CD4-positive, alpha-beta T cell (primary cell): ENCODE measurements around the gene TUBB3. TPM values are rescaled to one million over a fixed set of nuclear protein-coding genes. Genes with fewer than 3 reads are reported as not detected.
A peak's percentile ranks its signal among the peaks of the same experiment; 100 is the strongest.

Experiments
- ATAC-seq: fragments of 200-7000 bp; cut with Tn5 transposase; one replicate; pipeline ENCODE4 v1.10.0; 2022; ENCODE audit warnings: mild to moderate bottlenecking; ENCODE audit not compliant: poor library complexity
- CTCF ChIA-PET: fragments of 350-600 bp; sonication (Branson Sonifier 250); formaldehyde crosslinking; loops from one replicate; lab custom pipeline; 2021; ENCODE audit warnings: antibody characterized with exemption, inconsistent platforms; lab: Charles Lee
- POLR2A ChIA-PET: fragments of 350-600 bp; sonication (Branson Sonifier 250); formaldehyde crosslinking; loops from one replicate; lab custom pipeline; 2021; ENCODE audit warnings: antibody characterized with exemption, inconsistent platforms; lab: Charles Lee
- DNase-seq, 14 experiments: peaks; one replicate each; pipeline ENCODE4 v3.0.0-alpha.2; 2013 to 2020; ENCODE audit warnings: mixed read lengths in 2 of 14
- H3K27ac ChIP-seq, 2 donors: one replicate each; pipeline versions ENCODE4 v1.5.1 to v1.7.0; 2013; ENCODE audit warnings: low read length in 2 of 2, low read depth in 1 of 2, mild to moderate bottlenecking in 1 of 2
- H3K27me3 ChIP-seq, 2 experiments: 1 replicate in 1 of 2; 2 replicates in 1 of 2; pipeline versions ENCODE4 v1.6.1 to v1.7.0; 2013; ENCODE audit warnings: low read length in 2 of 2, control low read depth in 1 of 2, mild to moderate bottlenecking in 1 of 2, moderate library complexity in 1 of 2; ENCODE audit not compliant: insufficient read depth in 2 of 2, control insufficient read depth in 1 of 2
- H3K36me3 ChIP-seq: one replicate; pipeline ENCODE4 v1.6.1; 2013; ENCODE audit warnings: low read length, control low read depth; ENCODE audit not compliant: insufficient read depth
- H3K4me1 ChIP-seq: one replicate; pipeline ENCODE4 v1.6.1; 2013; ENCODE audit warnings: low read length, control low read depth; ENCODE audit not compliant: insufficient read depth
- H3K4me3 ChIP-seq: one replicate; pipeline ENCODE4 v1.5.1; 2013; ENCODE audit warnings: mild to moderate bottlenecking, low read length, moderate library complexity
- H3K9me3 ChIP-seq, 2 experiments: 1 replicate in 1 of 2; 2 replicates in 1 of 2; pipeline versions ENCODE4 v1.6.1 to v1.7.0; 2013; ENCODE audit warnings: low read length in 2 of 2, mild to moderate bottlenecking in 2 of 2, control low read depth in 1 of 2, moderate library complexity in 1 of 2; ENCODE audit not compliant: control insufficient read depth in 1 of 2, insufficient read depth in 1 of 2
- H3K27ac Mint-ChIP-seq: one replicate; pipeline ENCODE4 v1.8.0; 2020; ENCODE audit warnings: mixed read lengths
- H3K27me3 Mint-ChIP-seq: one replicate; pipeline ENCODE4 v1.8.0; 2021; ENCODE audit warnings: mixed read lengths
- H3K36me3 Mint-ChIP-seq: one replicate; pipeline ENCODE4 v1.8.0; 2021; ENCODE audit warnings: low read depth, mixed read lengths
- H3K4me1 Mint-ChIP-seq: one replicate; pipeline ENCODE4 v1.8.0; 2021; ENCODE audit warnings: low read depth, mixed read lengths
- H3K4me3 Mint-ChIP-seq: one replicate; pipeline ENCODE4 v1.8.0; 2020; ENCODE audit warnings: mild to moderate bottlenecking, mixed read lengths
- H3K9me3 Mint-ChIP-seq: one replicate; pipeline ENCODE4 v1.8.0; 2020; ENCODE audit warnings: mixed read lengths
- CTCF ChIP-seq: fragments of 200-600 bp; IDR thresholded peaks from one replicate; pipeline ENCODE4 v1.8.0; 2022; ENCODE audit warnings: antibody characterized with exemption, mild to moderate bottlenecking
- intact Hi-C, 2 experiments: fragments of 100-400 bp; cut with DNase I in 1 of 2; cut with micrococcal nuclease in 1 of 2; formaldehyde crosslinking; loops; one replicate each; pipeline versions ENCODE4 v1.15.1 to v1.9.0; 2023 to 2025; cut with DNase I, micrococcal nuclease
- total RNA-seq, 174 experiments: library from RNA in 2 of 174; stranded (reverse) in 2 of 174; gene quantifications; one replicate each; pipeline ENCODE4 v1.2.3 and lab custom pipeline; 2021 to 2026

The TUBB3 gene
- total RNA-seq, 2 experiments from 2014 or later, result 0.78 to 0.88 TPM

DNA sequence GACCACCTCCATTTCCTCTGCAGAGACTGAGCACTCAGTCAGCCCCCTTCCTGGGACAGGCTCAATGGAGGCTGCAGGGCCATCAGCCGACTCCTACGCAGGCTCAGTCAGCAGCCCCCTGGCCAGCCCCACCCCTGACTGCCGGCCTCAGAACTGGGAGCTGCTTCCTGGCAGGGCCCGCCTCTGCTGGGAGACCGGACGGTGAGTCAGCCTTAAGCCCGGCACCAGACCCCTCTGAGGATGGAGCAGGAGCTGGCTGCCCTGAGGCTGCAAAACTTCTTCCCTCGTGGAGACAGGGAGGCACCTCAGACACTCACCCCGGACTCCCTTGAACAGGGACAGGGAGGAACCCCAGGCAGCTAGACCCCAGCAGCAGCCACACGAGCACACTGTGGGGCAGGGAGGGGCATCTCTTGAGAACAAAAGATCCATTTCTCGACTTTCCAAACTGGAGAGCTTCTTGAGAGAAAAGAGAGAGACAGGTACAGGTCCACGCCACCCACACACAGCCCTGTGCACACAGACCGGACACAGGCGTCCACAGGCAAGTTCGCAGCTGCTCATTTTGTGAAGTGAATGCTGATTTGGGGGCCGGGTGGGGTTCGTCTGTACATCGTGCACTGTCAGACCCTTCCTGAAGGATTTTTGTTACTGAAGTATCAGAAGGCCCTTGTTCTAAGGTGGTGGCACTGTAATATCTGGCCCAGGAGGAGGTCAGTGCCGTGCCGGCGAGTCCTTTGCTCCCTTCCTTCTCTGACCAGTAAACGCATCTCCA lies 1.3 kb upstream of the TUBB3 start:
- no peak for TF ChIP-seq CTCF
- peaks cover 94% of the 10 kb centered on the region for H3K4me1 ChIP-seq
- H3K36me3 ChIP-seq, result no peaks in the 10 kb centered on the region
- peak in 1 of 14 experiments; percentile 47 for DNase-seq
- peaks cover 44 to 55% of the 10 kb centered on the region in 2 experiments for H3K27me3 ChIP-seq
- Mint-ChIP-seq H3K4me3 (peak overlapping the region; percentile 34), H3K27me3 (peaks cover 20% of the 10 kb centered on the region), H3K9me3 (no peaks in the 10 kb centered on the region), H3K36me3 (no peaks in the 10 kb centered on the region), H3K4me1 (peaks cover 49% of the 10 kb centered on the region), H3K27ac (no peak overlapping the region)
- ChIA-PET CTCF (interaction anchor here (1.6 kb wide), 1 partner anchor 12 kb away, joined by 8 read pairs; no protein-coding TSS in a partner anchor), POLR2A (no interaction called here)
- intact Hi-C loops, result no loop called here
- peaks cover 0 to 35% of the 10 kb centered on the region in 2 experiments for H3K9me3 ChIP-seq
- ATAC-seq, result no peak
- no peak overlapping the region for H3K27ac ChIP-seq
- H3K4me3 ChIP-seq, result no peak overlapping the region

DNA sequence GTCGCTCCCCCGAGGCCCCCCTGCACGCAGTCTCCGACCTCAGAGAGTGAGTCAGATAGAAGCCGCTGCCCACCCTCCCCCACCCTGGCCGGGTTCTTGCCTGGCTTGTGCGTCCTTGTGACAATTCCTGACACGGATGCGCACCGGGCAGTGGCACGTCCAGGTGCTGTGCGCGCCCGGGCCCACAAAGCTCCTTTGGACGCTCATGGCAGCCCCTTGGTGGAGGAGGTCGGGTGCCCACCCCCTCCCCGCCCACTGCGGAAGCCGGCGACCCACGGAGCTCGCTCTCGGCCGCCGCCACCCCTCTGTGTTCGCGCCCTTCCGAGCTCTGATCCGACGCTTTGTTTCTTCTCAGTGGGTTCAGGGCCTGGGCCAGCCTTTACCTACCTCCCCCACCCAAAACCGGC lies 662 bp upstream of the TUBB3 start:
- peak in 3 of 14 experiments; percentile 23 to 58 (median 48) for DNase-seq
- peak overlapping the region; percentile 34 for H3K4me3 Mint-ChIP-seq
- H3K27me3 ChIP-seq, result peaks cover 49 to 61% of the 10 kb centered on the region in 2 experiments
- peak overlapping the region; percentile 29 for H3K4me3 ChIP-seq
- H3K27ac ChIP-seq, result no peak overlapping the region
- H3K9me3 ChIP-seq, result peaks cover 0 to 35% of the 10 kb centered on the region in 2 experiments
- no peaks in the 10 kb centered on the region for H3K36me3 Mint-ChIP-seq
- H3K27ac Mint-ChIP-seq, result no peak overlapping the region
- peaks cover 49% of the 10 kb centered on the region for H3K4me1 Mint-ChIP-seq
- intact Hi-C loops, result no loop called here
- H3K36me3 ChIP-seq, result no peaks in the 10 kb centered on the region
- no peaks in the 10 kb centered on the region for H3K9me3 Mint-ChIP-seq
- TF ChIP-seq CTCF, result no peak
- H3K4me1 ChIP-seq, result peaks cover 88% of the 10 kb centered on the region
- no peak for ATAC-seq
- ChIA-PET CTCF (interaction anchor here (1.6 kb wide), 1 partner anchor 12 kb away, joined by 8 read pairs; no protein-coding TSS in a partner anchor), POLR2A (interaction anchor here (1.5 kb wide), 1 partner anchor 49 kb away, joined by 3 read pairs; the partner anchor contains the start of gene TCF25)
- peaks cover 22% of the 10 kb centered on the region for H3K27me3 Mint-ChIP-seq

DNA sequence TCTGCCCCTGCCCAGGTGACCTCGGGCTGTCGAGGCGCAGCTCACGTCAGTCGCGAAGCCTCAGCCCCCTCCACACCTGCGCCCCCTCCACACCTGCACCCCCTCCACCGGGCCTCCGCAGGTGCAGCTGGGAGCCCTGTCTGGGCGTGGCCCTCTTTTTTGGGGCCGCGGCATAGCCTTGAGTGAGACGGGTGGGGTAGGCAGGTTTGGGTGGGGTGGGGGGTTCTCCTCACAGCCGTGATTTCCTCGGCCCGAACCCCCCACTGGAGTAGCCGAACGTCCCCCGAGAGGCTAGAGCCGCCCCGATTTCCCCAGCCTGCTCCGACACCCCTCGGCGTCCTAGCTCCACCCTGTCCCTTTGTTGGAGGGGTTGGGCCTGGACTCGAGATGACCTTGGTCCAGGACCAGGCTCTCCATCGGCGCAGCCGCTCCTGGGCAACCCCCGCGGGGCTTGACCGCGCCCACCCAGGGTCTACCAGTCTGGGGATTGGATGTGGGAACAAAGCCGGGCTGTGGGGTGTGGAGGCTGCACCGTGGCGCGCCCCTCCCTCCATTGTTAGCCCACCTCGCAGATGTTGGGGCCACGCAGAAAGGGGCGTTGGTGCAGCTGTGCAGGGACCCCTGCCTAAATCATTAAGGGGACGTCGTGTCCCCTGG lies 626 bp downstream of the TUBB3 start:
- no peaks in the 10 kb centered on the region for H3K9me3 Mint-ChIP-seq
- intact Hi-C loops, result no loop called here
- DNase-seq (peak in 1 of 14 experiments; percentile 49), ATAC-seq (no peak)
- H3K4me3 ChIP-seq, result no peak overlapping the region
- H3K27me3 Mint-ChIP-seq, result peaks cover 26% of the 10 kb centered on the region
- no peak overlapping the region for H3K27ac Mint-ChIP-seq
- peaks cover 59 to 68% of the 10 kb centered on the region in 2 experiments for H3K27me3 ChIP-seq
- no peak overlapping the region for H3K27ac ChIP-seq
- no peaks in the 10 kb centered on the region for H3K36me3 Mint-ChIP-seq
- H3K36me3 ChIP-seq, result no peaks in the 10 kb centered on the region
- ChIA-PET CTCF (no interaction called here), POLR2A (interaction anchor here (1.5 kb wide), 1 partner anchor 50 kb away, joined by 3 read pairs; the partner anchor contains the start of gene TCF25)
- H3K4me1 ChIP-seq, result peaks cover 75% of the 10 kb centered on the region
- no peak for TF ChIP-seq CTCF
- H3K9me3 ChIP-seq, result peaks cover 0 to 31% of the 10 kb centered on the region in 2 experiments
- no peak overlapping the region for H3K4me3 Mint-ChIP-seq
- H3K4me1 Mint-ChIP-seq, result peaks cover 38% of the 10 kb centered on the region
